Hepatocyte (in vitro differentiated cells): Measurements from ENCODE around the gene DOK1.
A peak's percentile ranks its signal among the peaks of the same experiment; 100 is the strongest.

Source experiments
- EZH2 ChIP-seq: fragments of 200-600 bp; sonication (generic); IDR thresholded peaks from 2 replicates; pipeline ENCODE4 v1.6.1; 2016; ENCODE audit warnings: antibody characterized with exemption, mild to moderate bottlenecking, borderline replicate concordance
- EZH2phosphoT487 ChIP-seq: fragments of 200-600 bp; sonication (generic); IDR thresholded peaks from one replicate; pipeline ENCODE4 v1.6.1; 2018; ENCODE audit warnings: antibody characterized with exemption, mild to moderate bottlenecking, low read depth, moderate library complexity; ENCODE audit not compliant: unreplicated experiment, severe bottlenecking
- TF ChIP-seq, protein P1 (sequence below): fragments of 200-600 bp; sonication (generic); IDR thresholded peaks from 2 replicates; pipeline ENCODE4 v1.5.1; 2016; ENCODE audit warnings: antibody characterized with exemption, mild to moderate bottlenecking; ENCODE audit not compliant: poor library complexity

DNA sequence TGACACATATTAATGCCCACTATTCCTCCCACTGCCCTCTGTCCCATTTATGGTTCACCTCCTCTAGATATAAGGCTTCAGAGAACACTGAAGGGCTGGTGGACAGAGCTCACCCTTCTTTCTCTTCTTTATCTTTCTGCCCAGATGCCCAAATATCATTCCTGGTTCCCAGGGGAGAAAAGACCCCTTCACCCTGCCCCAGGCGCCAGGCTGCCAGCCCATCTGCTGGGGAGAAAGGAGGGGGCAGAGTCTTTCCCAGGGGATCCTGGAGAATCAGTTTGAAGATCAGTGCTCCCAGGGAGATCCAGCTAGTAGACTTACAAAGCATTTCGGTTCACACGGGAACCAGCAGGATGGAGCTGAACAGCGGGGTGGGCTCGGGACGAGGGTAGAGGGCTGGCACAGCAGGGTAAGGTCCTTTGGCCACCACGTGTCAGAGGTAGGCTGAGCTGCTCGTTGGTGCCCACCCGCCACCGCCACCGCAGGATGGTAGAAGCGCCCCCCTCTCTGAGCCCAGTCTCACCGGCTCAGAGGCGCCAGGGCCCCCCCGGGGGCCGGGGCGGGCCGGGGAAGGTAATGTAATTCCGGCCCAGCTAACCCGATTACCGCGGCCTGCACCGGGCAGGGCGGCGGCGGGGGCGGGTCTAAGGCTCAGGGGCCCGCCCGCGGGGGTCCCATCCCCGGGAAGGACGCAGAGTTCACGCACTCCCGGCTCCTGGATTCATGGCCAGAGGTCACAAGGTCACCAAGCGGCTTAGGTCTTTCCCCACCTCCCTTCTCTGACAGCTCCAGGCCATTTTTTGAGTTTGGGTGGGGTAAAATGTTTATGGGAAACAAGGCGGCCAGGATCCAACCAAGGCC lies 41.5 kb upstream of the DOK1 start:
- TF ChIP-seq, protein P1, sequence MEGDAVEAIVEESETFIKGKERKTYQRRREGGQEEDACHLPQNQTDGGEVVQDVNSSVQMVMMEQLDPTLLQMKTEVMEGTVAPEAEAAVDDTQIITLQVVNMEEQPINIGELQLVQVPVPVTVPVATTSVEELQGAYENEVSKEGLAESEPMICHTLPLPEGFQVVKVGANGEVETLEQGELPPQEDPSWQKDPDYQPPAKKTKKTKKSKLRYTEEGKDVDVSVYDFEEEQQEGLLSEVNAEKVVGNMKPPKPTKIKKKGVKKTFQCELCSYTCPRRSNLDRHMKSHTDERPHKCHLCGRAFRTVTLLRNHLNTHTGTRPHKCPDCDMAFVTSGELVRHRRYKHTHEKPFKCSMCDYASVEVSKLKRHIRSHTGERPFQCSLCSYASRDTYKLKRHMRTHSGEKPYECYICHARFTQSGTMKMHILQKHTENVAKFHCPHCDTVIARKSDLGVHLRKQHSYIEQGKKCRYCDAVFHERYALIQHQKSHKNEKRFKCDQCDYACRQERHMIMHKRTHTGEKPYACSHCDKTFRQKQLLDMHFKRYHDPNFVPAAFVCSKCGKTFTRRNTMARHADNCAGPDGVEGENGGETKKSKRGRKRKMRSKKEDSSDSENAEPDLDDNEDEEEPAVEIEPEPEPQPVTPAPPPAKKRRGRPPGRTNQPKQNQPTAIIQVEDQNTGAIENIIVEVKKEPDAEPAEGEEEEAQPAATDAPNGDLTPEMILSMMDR, result no peak
- peak; percentile 15 for TF ChIP-seq EZH2
- TF ChIP-seq EZH2phosphoT487, result no peak
